Sigmoid colon (tissue), 7 donors: Measurements from ENCODE around the gene PSMD7. TPM values are rescaled to one million over a fixed set of nuclear protein-coding genes. Genes with fewer than 3 reads are reported as not detected.

ENCODE experiments used
- DNase-seq: peaks from one replicate; pipeline ENCODE4 v3.0.0-alpha.2; 2019
- H3K27ac ChIP-seq, 4 donors: fragments of 200-600 bp; sonication (generic); one replicate each; pipeline ENCODE4 v1.5.1; 2016 to 2019; ENCODE audit warnings: mild to moderate bottlenecking in 1 of 4
- H3K27me3 ChIP-seq, 3 donors: fragments of 200-600 bp; sonication (generic); one replicate each; pipeline ENCODE4 v1.5.1; 2019; ENCODE audit warnings: mild to moderate bottlenecking in 1 of 3
- H3K36me3 ChIP-seq, 4 donors: fragments of 200-600 bp; sonication (generic); one replicate each; pipeline ENCODE4 v1.5.1; 2016 to 2019
- H3K4me1 ChIP-seq, 4 donors: fragments of 200-600 bp; sonication (generic); one replicate each; pipeline ENCODE4 v1.5.1; 2017 to 2019
- H3K4me3 ChIP-seq, 4 donors: fragments of 200-600 bp; sonication (generic); one replicate each; pipeline ENCODE4 v1.5.1; 2017 to 2019; ENCODE audit warnings: mild to moderate bottlenecking in 2 of 4, moderate library complexity in 1 of 4
- H3K9me3 ChIP-seq, 4 donors: fragments of 200-600 bp in 3 of 4; sonication (generic) in 3 of 4; one replicate each; pipeline versions ENCODE4 v1.5.1 to v1.6.1; 2013 to 2019
- EP300 ChIP-seq, 4 donors: sonication (generic); formaldehyde crosslinking; IDR thresholded peaks; one replicate each; pipeline ENCODE4 v1.6.1; 2017; ENCODE audit warnings: antibody characterized with exemption in 4 of 4
- POLR2A ChIP-seq, 2 donors: fragments of 450-650 bp; IDR thresholded peaks; one replicate each; pipeline ENCODE4 v1.6.1; 2016; ENCODE audit warnings: antibody characterized with exemption in 2 of 2, mild to moderate bottlenecking in 2 of 2, moderate library complexity in 2 of 2
- POLR2AphosphoS5 ChIP-seq, 4 donors: sonication (generic); formaldehyde crosslinking; IDR thresholded peaks; one replicate each; pipeline ENCODE4 v1.6.1; 2017; ENCODE audit warnings: antibody characterized with exemption in 4 of 4
- WGBS, 2 donors: extraction: QIAGEN DNeasy Blood & Tissue Kit; methylation state at CpG; one replicate each; pipeline ENCODE4 v1.1.7; 2013; 5-methylcytosine and 5-hydroxymethylcytosine counted together
- intact Hi-C: fragments of 100-400 bp; cut with DNase I; formaldehyde crosslinking; loops from one replicate; pipeline ENCODE4 v1.15.1; 2023
- polyA plus RNA-seq, 3 donors: library from polyadenylated mRNA; stranded (reverse); fragments of 200-250 nt; gene quantifications; one replicate each; pipeline ENCODE4 v1.2.3, GENCODE V29; 2013
- total RNA-seq, 4 donors: library from RNA; depleted of rRNA; stranded (reverse); fragments of >200 nt; gene quantifications; one replicate each; pipeline ENCODE4 v1.1.0, GENCODE V29; 2016
- TF ChIP-seq, protein P1 (sequence below), 4 experiments: fragments of 450-650 bp in 3 of 4; fragments of 200-600 bp in 1 of 4; IDR thresholded peaks; one replicate each; pipeline ENCODE4 v1.5.1; 2016 to 2019; ENCODE audit warnings: antibody characterized with exemption in 4 of 4, mild to moderate bottlenecking in 3 of 4, moderate library complexity in 2 of 4
- donor health status: healthy with polysubstance abuse.
- donor health status: Bipolar disorder and iron deficiency.
- donor health status: healthy.

Gene PSMD7
- total and polyA plus RNA-seq, 7 donors: 62.9 to 160 (median 85.1) TPM

DNA sequence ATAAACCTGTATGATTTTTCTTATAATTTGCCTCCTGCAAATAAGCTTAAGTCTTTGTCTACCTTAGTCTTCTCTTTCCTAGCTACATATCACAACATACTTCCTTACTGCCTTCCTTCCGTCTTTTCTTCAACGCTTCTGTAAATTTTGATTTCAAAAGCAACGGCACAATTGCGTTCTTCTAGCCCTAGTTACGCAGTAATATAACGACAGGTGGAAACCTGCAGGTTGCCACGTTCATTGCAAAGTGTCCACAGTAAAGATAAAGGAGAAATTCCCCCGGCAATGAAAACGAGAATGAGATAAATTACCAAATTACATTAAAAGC, 546 bp upstream of the PSMD7 start:
- Histone ChIP-seq H3K4me3 (peak overlapping the region; percentile 78 to 95 (median 91)), H3K27ac (peak overlapping the region; percentile 89 to 95 (median 94)), H3K9me3 (peaks cover 0 to 3% (median 0%) of the 10 kb centered on the region in 4 donors), H3K36me3 (peaks cover 1 to 22% (median 14%) of the 10 kb centered on the region in 4 donors), H3K4me1 (peaks cover 0 to 35% (median 28%) of the 10 kb centered on the region in 4 donors), H3K27me3 (no peaks in the 10 kb centered on the region)
- WGBS, 2 donors: 0 to 1% methylated on average over 9 of the region's 9 CpGs
- DNase-seq: no peak
- TF ChIP-seq EP300 (IDR thresholded peaks at IDR 0.05): no peak
- TF ChIP-seq POLR2AphosphoS5 (IDR thresholded peaks at IDR 0.05): no peak
- TF ChIP-seq, protein P1, sequence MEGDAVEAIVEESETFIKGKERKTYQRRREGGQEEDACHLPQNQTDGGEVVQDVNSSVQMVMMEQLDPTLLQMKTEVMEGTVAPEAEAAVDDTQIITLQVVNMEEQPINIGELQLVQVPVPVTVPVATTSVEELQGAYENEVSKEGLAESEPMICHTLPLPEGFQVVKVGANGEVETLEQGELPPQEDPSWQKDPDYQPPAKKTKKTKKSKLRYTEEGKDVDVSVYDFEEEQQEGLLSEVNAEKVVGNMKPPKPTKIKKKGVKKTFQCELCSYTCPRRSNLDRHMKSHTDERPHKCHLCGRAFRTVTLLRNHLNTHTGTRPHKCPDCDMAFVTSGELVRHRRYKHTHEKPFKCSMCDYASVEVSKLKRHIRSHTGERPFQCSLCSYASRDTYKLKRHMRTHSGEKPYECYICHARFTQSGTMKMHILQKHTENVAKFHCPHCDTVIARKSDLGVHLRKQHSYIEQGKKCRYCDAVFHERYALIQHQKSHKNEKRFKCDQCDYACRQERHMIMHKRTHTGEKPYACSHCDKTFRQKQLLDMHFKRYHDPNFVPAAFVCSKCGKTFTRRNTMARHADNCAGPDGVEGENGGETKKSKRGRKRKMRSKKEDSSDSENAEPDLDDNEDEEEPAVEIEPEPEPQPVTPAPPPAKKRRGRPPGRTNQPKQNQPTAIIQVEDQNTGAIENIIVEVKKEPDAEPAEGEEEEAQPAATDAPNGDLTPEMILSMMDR (IDR thresholded peaks at IDR 0.05): no peak
- TF ChIP-seq POLR2A (IDR thresholded peaks at IDR 0.05): no peak
- intact Hi-C loops: loop anchor here (5.0 kb wide), 1 partner anchor 76 kb away; no protein-coding TSS in a partner anchor

DNA sequence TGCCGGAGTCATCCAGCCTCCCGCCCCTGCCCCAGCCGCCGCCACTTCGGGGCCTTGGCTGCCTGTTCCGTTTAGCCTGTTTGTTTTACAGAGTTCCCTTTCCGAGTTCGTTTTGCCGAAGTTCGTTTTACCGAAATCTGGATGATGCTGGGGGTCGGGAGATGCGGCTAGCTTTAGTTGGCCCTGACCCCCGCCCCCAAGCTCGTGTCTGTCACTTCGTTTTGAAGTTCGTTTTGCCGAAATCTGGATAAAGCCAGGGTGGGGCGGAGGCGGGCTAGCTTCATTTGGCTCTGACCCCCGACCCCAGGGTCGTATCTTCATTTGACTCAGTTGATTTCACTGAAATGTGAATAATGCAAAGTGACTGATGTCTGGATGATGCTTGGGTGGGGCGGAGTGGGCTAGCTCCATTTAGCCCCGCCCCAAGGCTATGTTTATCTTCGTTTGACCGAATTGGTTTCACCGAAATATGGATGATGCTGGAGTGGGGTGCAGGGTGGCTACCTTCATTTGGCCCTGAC, 591 bp downstream of the PSMD7 start:
- no peak for DNase-seq
- Histone ChIP-seq H3K4me1 (peaks cover 0 to 35% (median 28%) of the 10 kb centered on the region in 4 donors), H3K27ac (peak overlapping the region; percentile 89 to 95 (median 94)), H3K4me3 (peak overlapping the region; percentile 78 to 95 (median 91)), H3K9me3 (no peaks in the 10 kb centered on the region), H3K27me3 (no peaks in the 10 kb centered on the region), H3K36me3 (peaks cover 13 to 34% (median 25%) of the 10 kb centered on the region in 4 donors)
- TF ChIP-seq, protein P1 (IDR thresholded peaks at IDR 0.05): no peak
- TF ChIP-seq POLR2AphosphoS5 (IDR thresholded peaks at IDR 0.05): no peak
- intact Hi-C loops: loop anchor here (5.0 kb wide), 1 partner anchor 75 kb away; no protein-coding TSS in a partner anchor
- 0 to 1% methylated on average over 27 of the region's 27 CpGs for WGBS, 2 donors

- H3K4me3 ChIP-seq: peak overlapping the region in 3 of 4 donors; percentile 78 to 92 (median 90)
- intact Hi-C loops: loop anchor here (5.0 kb wide), 1 partner anchor 74 kb away; no protein-coding TSS in a partner anchor
- WGBS, 2 donors: 24 to 75% methylated on average over 2 of the region's 2 CpGs
- H3K9me3 ChIP-seq: no peaks in the 10 kb centered on the region
- H3K4me1 ChIP-seq: peaks cover 0 to 35% (median 28%) of the 10 kb centered on the region in 4 donors
- DNase-seq: no peak
- peak overlapping the region in 3 of 4 donors; percentile 89 to 94 (median 93) for H3K27ac ChIP-seq
- no peaks in the 10 kb centered on the region for H3K27me3 ChIP-seq
- peaks cover 21 to 43% (median 34%) of the 10 kb centered on the region in 4 donors for H3K36me3 ChIP-seq
- no peak for TF ChIP-seq POLR2A (IDR thresholded peaks at IDR 0.05)
- TF ChIP-seq, protein P1 (IDR thresholded peaks at IDR 0.05): no peak
- TF ChIP-seq EP300 (IDR thresholded peaks at IDR 0.05): no peak
- no peak for TF ChIP-seq POLR2AphosphoS5 (IDR thresholded peaks at IDR 0.05)
Measured at GRCh38 chr16:74298104-74298503, 1.5 kb downstream of the PSMD7 start.

GRCh38 chr16:74302341-74302740, 5.7 kb downstream of the PSMD7 start:
- no peak overlapping the region for H3K27ac ChIP-seq
- peaks cover 49 to 85% (median 72%) of the 10 kb centered on the region in 4 donors for H3K36me3 ChIP-seq
- peaks cover 0 to 27% (median 23%) of the 10 kb centered on the region in 4 donors for H3K4me1 ChIP-seq
- TF ChIP-seq POLR2A (IDR thresholded peaks at IDR 0.05) (no peak), POLR2AphosphoS5 (IDR thresholded peaks at IDR 0.05) (no peak), EP300 (IDR thresholded peaks at IDR 0.05) (no peak)
- TF ChIP-seq, protein P1 (IDR thresholded peaks at IDR 0.05): no peak
- H3K9me3 ChIP-seq: no peaks in the 10 kb centered on the region
- no peak overlapping the region for H3K4me3 ChIP-seq
- DNase-seq: no peak
- intact Hi-C loops: no loop called here
- 91 to 96% methylated on average over 5 of the region's 5 CpGs for WGBS, 2 donors
- no peaks in the 10 kb centered on the region for H3K27me3 ChIP-seq
